ENCODE measurements around the gene NGEF.

DNA sequence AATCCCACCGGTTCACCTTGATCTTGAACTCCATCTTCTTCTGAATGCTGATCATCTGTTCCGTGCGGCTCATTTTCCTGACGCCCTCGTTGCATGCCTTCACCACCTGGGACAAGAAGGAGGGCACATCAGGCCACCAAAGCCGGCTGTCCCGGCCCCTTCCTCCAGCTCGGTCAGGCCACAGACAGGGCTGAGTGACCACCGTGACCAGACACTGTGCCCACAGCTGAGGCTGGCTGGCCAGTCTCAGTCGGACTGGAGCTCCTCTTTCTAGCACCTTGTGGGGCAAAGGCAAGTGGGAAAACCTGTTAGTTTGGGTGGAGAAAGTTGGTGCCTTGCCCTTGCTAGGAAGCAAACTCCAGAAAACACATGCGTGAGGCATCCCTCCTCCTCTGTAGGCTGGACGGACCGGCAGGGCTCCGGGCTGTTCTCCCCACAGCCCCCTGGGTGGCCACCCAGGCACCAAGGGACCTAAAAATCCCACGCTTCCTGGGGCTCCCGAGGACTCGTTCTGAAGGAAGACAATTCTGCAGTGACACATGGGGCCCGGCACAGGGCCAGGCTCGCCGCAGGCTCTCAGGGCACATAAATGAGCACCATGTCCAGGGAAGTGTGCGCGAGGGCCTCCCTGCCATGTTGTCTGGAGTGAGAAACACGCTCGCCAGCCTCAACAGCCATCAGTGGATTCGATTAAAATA is 127.6 kb downstream of the NGEF start:
- TF ChIP-seq, protein P1, sequence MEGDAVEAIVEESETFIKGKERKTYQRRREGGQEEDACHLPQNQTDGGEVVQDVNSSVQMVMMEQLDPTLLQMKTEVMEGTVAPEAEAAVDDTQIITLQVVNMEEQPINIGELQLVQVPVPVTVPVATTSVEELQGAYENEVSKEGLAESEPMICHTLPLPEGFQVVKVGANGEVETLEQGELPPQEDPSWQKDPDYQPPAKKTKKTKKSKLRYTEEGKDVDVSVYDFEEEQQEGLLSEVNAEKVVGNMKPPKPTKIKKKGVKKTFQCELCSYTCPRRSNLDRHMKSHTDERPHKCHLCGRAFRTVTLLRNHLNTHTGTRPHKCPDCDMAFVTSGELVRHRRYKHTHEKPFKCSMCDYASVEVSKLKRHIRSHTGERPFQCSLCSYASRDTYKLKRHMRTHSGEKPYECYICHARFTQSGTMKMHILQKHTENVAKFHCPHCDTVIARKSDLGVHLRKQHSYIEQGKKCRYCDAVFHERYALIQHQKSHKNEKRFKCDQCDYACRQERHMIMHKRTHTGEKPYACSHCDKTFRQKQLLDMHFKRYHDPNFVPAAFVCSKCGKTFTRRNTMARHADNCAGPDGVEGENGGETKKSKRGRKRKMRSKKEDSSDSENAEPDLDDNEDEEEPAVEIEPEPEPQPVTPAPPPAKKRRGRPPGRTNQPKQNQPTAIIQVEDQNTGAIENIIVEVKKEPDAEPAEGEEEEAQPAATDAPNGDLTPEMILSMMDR (IDR thresholded peaks at IDR 0.05; ENCODE audit: low read depth, low read length, missing input control): no peak
- TF ChIP-seq GABPA (IDR thresholded peaks at IDR 0.05 in 1 of 2, conservative IDR thresholded peaks at IDR 0.05 in 1 of 2) (no peak), RAD21 (IDR thresholded peaks at IDR 0.05) (no peak)
